Ascending aorta (tissue), 2 donors: Measurements from ENCODE around the gene PCDH1. TPM values are rescaled to one million over a fixed set of nuclear protein-coding genes. Genes with fewer than 3 reads are reported as not detected.

Source experiments
- DNase-seq, 2 donors: peaks; one replicate each; pipeline ENCODE4 v3.0.0-alpha.2; 2019; ENCODE audit warnings: low spot score in 2 of 2
- H3K27ac ChIP-seq, 2 donors: fragments of 200-600 bp; sonication (generic); one replicate each; pipeline ENCODE4 v1.5.1; 2016 to 2017; ENCODE audit warnings: mild to moderate bottlenecking in 1 of 2
- H3K27me3 ChIP-seq: fragments of 200-600 bp; sonication (generic); one replicate; pipeline ENCODE4 v1.5.1; 2017
- H3K36me3 ChIP-seq, 2 donors: fragments of 200-600 bp; sonication (generic); one replicate each; pipeline ENCODE4 v1.5.1; 2016
- H3K4me1 ChIP-seq, 2 donors: fragments of 200-600 bp; sonication (generic); one replicate each; pipeline ENCODE4 v1.5.1; 2016 to 2017; ENCODE audit warnings: mild to moderate bottlenecking in 1 of 2
- H3K4me3 ChIP-seq, 2 donors: fragments of 200-600 bp; sonication (generic); one replicate each; pipeline ENCODE4 v1.5.1; 2016 to 2017; ENCODE audit warnings: mild to moderate bottlenecking in 1 of 2
- H3K9me3 ChIP-seq, 2 donors: fragments of 200-600 bp; sonication (generic); one replicate each; pipeline ENCODE4 v1.5.1; 2016
- intact Hi-C: fragments of 100-400 bp; cut with DNase I; formaldehyde crosslinking; loops from one replicate; pipeline ENCODE4 v1.15.1; 2023
- total RNA-seq: library from RNA; depleted of rRNA; stranded (reverse); fragments of >200 nt; gene quantifications from one replicate; pipeline ENCODE4 v1.1.0, GENCODE V29; 2016
- TF ChIP-seq, protein P1 (sequence below), 3 experiments: fragments of 200-600 bp in 2 of 3; fragments of 450-650 bp in 1 of 3; sonication (generic) in 2 of 3; IDR thresholded peaks; one replicate each; pipeline ENCODE4 v1.5.1; 2016 to 2019; ENCODE audit warnings: antibody characterized with exemption in 3 of 3, mild to moderate bottlenecking in 1 of 3, moderate library complexity in 1 of 3

The PCDH1 gene
- total RNA-seq, 1 donor from 2014 or later = 165 TPM

DNA sequence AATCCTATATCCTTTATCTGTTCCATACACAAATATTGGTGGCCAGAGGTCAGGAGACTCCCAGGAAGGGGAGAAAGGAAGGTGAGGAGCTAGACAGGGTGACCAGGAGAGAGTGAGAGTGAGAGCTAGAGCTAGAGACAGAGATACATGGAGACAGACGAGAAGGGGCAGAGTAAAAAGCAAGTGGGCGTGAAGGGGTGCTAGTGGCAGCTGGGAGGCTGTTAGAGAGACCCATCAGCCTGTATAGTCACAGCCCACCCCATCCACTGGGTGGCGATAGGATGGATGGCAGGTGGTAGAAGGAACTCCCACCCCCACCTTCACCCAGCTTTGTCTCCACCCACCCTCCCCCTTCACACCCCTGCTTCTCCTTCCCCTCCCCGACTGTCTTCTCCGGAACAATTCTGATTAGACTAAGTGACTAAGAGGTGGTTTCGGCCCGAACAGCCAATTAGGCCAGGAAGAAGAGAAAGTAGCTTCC, 32.8 kb downstream of the PCDH1 start:
- H3K27me3 ChIP-seq = no peaks in the 10 kb centered on the region
- TF ChIP-seq, protein P1, sequence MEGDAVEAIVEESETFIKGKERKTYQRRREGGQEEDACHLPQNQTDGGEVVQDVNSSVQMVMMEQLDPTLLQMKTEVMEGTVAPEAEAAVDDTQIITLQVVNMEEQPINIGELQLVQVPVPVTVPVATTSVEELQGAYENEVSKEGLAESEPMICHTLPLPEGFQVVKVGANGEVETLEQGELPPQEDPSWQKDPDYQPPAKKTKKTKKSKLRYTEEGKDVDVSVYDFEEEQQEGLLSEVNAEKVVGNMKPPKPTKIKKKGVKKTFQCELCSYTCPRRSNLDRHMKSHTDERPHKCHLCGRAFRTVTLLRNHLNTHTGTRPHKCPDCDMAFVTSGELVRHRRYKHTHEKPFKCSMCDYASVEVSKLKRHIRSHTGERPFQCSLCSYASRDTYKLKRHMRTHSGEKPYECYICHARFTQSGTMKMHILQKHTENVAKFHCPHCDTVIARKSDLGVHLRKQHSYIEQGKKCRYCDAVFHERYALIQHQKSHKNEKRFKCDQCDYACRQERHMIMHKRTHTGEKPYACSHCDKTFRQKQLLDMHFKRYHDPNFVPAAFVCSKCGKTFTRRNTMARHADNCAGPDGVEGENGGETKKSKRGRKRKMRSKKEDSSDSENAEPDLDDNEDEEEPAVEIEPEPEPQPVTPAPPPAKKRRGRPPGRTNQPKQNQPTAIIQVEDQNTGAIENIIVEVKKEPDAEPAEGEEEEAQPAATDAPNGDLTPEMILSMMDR (IDR thresholded peaks at IDR 0.05) = no peak
- peaks cover 0 to 4% of the 10 kb centered on the region in 2 donors for H3K4me1 ChIP-seq
- H3K27ac ChIP-seq = no peak overlapping the region
- no peaks in the 10 kb centered on the region for H3K36me3 ChIP-seq
- no peaks in the 10 kb centered on the region for H3K9me3 ChIP-seq
- no peak overlapping the region for H3K4me3 ChIP-seq
- intact Hi-C loops = no loop called here
- DNase-seq = no peak

DNA sequence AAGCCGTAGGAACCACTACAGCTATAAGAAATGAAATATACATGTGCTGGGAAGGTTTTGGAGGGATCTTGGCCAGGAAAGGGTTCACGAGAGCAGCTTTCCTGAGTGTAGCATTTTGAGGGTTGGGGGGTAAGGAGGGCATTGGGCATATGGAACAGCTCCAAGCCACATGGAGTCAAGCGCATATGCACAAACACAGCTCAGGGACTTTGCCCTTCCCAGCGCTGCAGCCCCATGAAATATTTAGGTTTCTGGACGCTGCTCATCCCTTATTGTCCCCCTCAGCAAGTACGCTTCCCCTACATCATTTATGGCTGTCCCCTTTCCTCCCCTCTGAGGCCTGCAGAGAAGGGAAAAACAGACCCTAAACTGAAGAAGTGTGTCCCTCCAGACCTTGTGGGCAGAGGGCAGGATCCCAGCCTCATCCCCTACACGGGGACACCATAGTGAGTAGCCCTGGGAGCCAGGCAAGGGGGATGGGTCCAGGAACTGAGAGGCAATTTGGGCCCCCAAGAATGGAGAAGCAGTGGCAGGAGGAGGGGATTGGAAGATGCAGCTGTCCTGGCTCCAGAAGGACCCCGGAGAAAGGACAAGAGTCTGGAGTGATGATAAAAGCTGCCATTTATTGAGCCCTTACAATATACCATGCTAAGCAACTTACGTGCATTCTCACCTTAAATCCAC, 33.7 kb downstream of the PCDH1 start:
- TF ChIP-seq, protein P1 (IDR thresholded peaks at IDR 0.05) = no peak
- Histone ChIP-seq H3K9me3 (no peaks in the 10 kb centered on the region), H3K27me3 (no peaks in the 10 kb centered on the region), H3K27ac (no peak overlapping the region), H3K36me3 (no peaks in the 10 kb centered on the region), H3K4me1 (peaks cover 0 to 4% of the 10 kb centered on the region in 2 donors), H3K4me3 (no peak overlapping the region)
- intact Hi-C loops = no loop called here
- DNase-seq = no peak

DNA sequence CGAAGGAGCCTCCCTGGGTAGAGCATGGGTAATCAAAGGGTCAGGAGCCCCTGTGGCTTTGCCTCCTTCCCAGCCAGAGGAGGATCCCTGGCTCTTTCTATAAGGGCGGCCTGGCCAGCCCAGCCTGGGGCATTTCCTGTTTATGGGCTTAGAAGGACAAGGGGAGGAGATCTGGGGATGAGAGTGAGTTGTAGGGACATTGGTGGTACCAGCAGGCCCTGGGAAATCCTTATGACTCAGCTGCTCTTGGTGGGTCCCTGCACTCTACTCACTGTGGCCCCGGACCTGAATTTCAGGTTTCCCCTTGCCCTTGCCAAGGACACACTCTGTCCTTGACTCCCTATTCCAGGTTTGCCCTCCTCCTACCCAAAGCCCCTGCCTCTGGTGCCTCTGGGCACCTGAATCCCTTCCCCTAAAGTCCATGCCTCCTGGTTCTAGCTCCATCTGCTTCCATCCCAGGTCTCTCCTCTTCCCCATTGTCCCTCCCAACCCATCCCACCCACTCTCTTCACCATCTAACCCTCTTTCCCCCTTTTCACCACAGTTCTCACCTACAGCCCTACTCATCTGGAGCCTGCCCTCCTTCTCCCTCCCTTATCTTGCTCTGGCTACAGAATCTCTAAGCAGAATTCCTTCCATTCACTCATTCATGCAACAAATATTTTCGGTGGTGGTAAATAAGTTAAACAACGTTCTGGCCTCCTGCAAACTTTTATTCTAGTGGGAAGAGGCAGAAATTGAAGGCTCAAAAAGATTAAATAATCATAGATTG, 34.9 kb downstream of the PCDH1 start:
- no peak overlapping the region for H3K4me3 ChIP-seq

DNA sequence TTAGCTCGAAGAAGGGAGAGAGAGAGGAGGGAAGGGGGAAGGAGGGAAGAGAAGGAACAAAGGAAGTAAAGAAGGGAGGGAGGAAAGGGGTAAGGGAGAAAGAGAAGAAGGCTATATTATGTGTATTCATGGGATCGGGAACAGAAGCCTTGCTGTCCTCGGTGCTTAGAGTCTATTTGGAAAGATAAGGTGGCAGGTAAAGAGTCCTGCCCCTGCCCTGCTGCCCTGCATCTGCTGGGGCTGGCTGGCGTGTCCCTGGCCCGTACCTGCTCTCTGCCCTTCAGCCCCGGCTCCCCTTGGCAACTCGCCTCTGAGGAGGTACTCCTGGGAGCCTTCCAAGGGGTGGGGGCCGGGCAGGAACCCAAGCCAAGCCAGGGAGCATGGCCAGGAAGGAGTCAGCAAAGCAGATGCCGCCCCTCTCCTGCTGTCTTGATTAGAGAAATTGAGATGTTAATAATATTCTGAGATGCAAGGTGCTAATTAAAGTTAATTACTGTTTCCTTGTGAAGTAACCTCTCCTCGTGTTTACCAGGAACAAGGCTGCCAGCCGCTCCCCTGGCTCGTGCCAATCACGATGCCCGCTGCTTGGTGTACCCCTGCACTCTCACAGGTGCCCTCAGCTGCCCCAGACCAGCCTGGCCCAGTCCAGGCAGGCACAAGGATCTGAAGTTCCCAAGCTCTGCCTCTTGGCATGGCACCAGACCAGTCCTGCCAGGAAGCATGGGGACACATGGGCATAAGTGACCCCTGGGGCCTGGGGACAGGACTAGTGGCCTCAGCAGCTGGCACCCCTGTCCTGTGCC, 36.6 kb downstream of the PCDH1 start:
- Histone ChIP-seq H3K27ac (peak overlapping the region; percentile 1 to 27), H3K4me1 (no peaks in the 10 kb centered on the region), H3K27me3 (no peaks in the 10 kb centered on the region), H3K9me3 (no peaks in the 10 kb centered on the region), H3K4me3 (no peak overlapping the region), H3K36me3 (no peaks in the 10 kb centered on the region)
- TF ChIP-seq, protein P1 (IDR thresholded peaks at IDR 0.05) = no peak
- intact Hi-C loops = no loop called here
- no peak for DNase-seq

More for the DNA sequence above, 34.9 kb downstream of the PCDH1 start:
- no peak for DNase-seq
- intact Hi-C loops = no loop called here
- Histone ChIP-seq H3K9me3 (no peaks in the 10 kb centered on the region), H3K36me3 (no peaks in the 10 kb centered on the region), H3K27me3 (no peaks in the 10 kb centered on the region), H3K27ac (peak overlapping the region in 1 of 2 donors; percentile 40), H3K4me1 (no peaks in the 10 kb centered on the region)
- TF ChIP-seq, protein P1 (IDR thresholded peaks at IDR 0.05) = no peak

DNA sequence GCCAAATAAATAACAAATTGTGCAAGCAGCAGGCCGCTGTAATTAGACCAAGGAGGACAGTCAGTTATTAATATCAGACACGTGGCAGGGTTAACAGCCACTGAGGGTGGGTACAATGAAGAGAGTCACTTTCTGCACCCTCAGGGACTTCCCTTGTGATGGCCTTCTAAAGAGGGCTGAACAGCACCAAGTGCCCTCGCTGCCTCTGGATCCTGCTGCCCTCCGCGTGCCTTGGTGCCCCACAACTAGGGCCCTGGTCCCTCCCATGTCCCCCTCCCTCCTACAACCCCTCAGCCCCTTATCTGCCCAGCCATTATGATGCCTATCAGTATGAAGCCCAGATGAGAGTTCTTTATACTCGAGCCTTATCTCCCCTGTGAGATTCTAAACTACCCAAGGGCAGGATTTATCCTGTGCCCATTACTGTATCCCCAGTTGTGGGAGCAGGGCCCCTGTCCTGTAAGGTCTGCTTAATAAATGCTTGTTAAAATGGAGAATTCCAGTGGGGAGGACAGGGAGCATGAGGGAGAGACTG, 37.3 kb downstream of the PCDH1 start:
- TF ChIP-seq, protein P1 (IDR thresholded peaks at IDR 0.05) = no peak
- H3K9me3 ChIP-seq = no peaks in the 10 kb centered on the region
- DNase-seq = no peak
- H3K27ac ChIP-seq = peak overlapping the region in 1 of 2 donors; percentile 27
- H3K4me1 ChIP-seq = no peaks in the 10 kb centered on the region
- H3K36me3 ChIP-seq = no peaks in the 10 kb centered on the region
- H3K27me3 ChIP-seq = no peaks in the 10 kb centered on the region
- no peak overlapping the region for H3K4me3 ChIP-seq
- intact Hi-C loops = no loop called here
